GM12872 (cell line): Measurements from ENCODE around the gene NBEAL2.

Source experiments
- CTCF ChIP-seq: IDR thresholded peaks from 3 replicates; pipeline ENCODE4 v1.5.1; 2011; ENCODE audit warnings: low read depth, mild to moderate bottlenecking, low read length, moderate library complexity; ENCODE audit not compliant: insufficient read depth

Gene NBEAL2

GRCh38 chr3:47010910-47011309 is 31.4 kb downstream of the NBEAL2 start:
- TF ChIP-seq CTCF, result no peak

- no peak for TF ChIP-seq CTCF
Measured at GRCh38 chr3:47011371-47011770, 31.9 kb downstream of the NBEAL2 start.

- TF ChIP-seq CTCF, result no peak
Measured at GRCh38 chr3:47012342-47013230, 33.1 kb downstream of the NBEAL2 start.

- no peak for TF ChIP-seq CTCF
Measured at GRCh38 chr3:47013231-47013630, 33.8 kb downstream of the NBEAL2 start.

- TF ChIP-seq CTCF, result no peak
Measured at GRCh38 chr3:47014036-47014435, 34.6 kb downstream of the NBEAL2 start.

- no peak for TF ChIP-seq CTCF
Measured at GRCh38 chr3:47015151-47015550, 35.7 kb downstream of the NBEAL2 start.

GRCh38 chr3:47016086-47016933 is 36.8 kb downstream of the NBEAL2 start:
- no peak for TF ChIP-seq CTCF
